IMR-90 (cell line): ENCODE measurements around the gene TENM3. TPM values are rescaled to one million over a fixed set of nuclear protein-coding genes. Genes with fewer than 3 reads are reported as not detected.

Experiments used
- ATAC-seq: fragments of 200-7000 bp; cut with Tn5 transposase; 2 replicates; pipeline ENCODE4 v1.9.1; 2020; ENCODE audit warnings: low read depth, mild to moderate bottlenecking, moderate library complexity
- BruUV-seq: library from RNA; stranded (reverse); fragments of 400-500 nt; replicated peaks from 2 replicates; lab custom pipeline; 2021; lab: Mats Ljungman, UMichigan
- CTCF ChIA-PET: fragments of 300-600 bp; formaldehyde crosslinking; extraction: SDS; loops from one replicate; lab custom pipeline; 2021; ENCODE audit warnings: antibody characterized with exemption; lab: Yijun Ruan, JAX
- POLR2A ChIA-PET: fragments of 300-600 bp; sonication (Branson Sonifier 250); formaldehyde crosslinking; loops from one replicate; lab custom pipeline; 2022; ENCODE audit warnings: antibody characterized with exemption; ENCODE audit not compliant: unreplicated experiment; lab: Charles Lee
- DNase-seq: peaks from one replicate; pipeline ENCODE4 v3.0.0; 2013
- H2AFZ ChIP-seq: replicated peaks from 2 replicates; pipeline ENCODE3; 2013; ENCODE audit warnings: low read length, mild to moderate bottlenecking; ENCODE audit not compliant: poor library complexity
- H2AK5ac ChIP-seq: 2 replicates; pipeline ENCODE4 v1.6.1; 2013; ENCODE audit warnings: low read depth, low read length, inconsistent platforms
- H2AK9ac ChIP-seq: replicated peaks from 2 replicates; pipeline ENCODE3; 2013; ENCODE audit warnings: mild to moderate bottlenecking, low read depth, low read length, moderate library complexity; ENCODE audit not compliant: poor library complexity
- H2BK120ac ChIP-seq: 2 replicates; pipeline ENCODE4 v1.6.1; 2013; ENCODE audit warnings: low read depth, low read length, inconsistent platforms
- H2BK15ac ChIP-seq: 3 replicates; pipeline ENCODE4 v1.6.1; 2013; ENCODE audit warnings: low read depth, low read length, inconsistent platforms
- H2BK20ac ChIP-seq: 2 replicates; pipeline ENCODE4 v1.6.1; 2013; ENCODE audit warnings: low read depth, mild to moderate bottlenecking, inconsistent platforms, low read length, moderate library complexity
- H2BK5ac ChIP-seq: 2 replicates; pipeline ENCODE4 v1.6.1; 2013; ENCODE audit warnings: mild to moderate bottlenecking, low read depth, low read length, inconsistent platforms; ENCODE audit not compliant: poor library complexity, severe bottlenecking
- H3K14ac ChIP-seq: replicated peaks from 2 replicates; pipeline ENCODE4 v1.6.1; 2013; ENCODE audit warnings: low read depth, low read length, inconsistent platforms
- H3K18ac ChIP-seq: 2 replicates; pipeline ENCODE4 v1.6.1; 2013; ENCODE audit warnings: low read depth, low read length, control low read depth
- H3K23ac ChIP-seq: 2 replicates; pipeline ENCODE4 v1.6.1; 2013; ENCODE audit warnings: low read depth, low read length, inconsistent platforms
- H3K27ac ChIP-seq: 2 replicates; pipeline ENCODE4 v1.5.1; 2013; ENCODE audit warnings: mild to moderate bottlenecking, control low read depth, low read length; ENCODE audit not compliant: insufficient read depth
- H3K27me3 ChIP-seq: 2 replicates; pipeline ENCODE4 v1.6.1; 2013; ENCODE audit warnings: low read length; ENCODE audit not compliant: control insufficient read depth, insufficient read depth
- H3K36me3 ChIP-seq: 2 replicates; pipeline ENCODE4 v1.6.1; 2013; ENCODE audit warnings: low read length, mixed read lengths; ENCODE audit not compliant: control insufficient read depth, insufficient read depth
- H3K4ac ChIP-seq: 2 replicates; pipeline ENCODE4 v1.6.1; 2013; ENCODE audit warnings: low read depth, low read length, inconsistent platforms
- H3K4me1 ChIP-seq: 2 replicates; pipeline ENCODE4 v1.6.1; 2013; ENCODE audit warnings: low read length, mixed read lengths; ENCODE audit not compliant: control insufficient read depth, insufficient read depth
- H3K4me2 ChIP-seq: 2 replicates; pipeline ENCODE4 v1.6.1; 2013; ENCODE audit warnings: low read depth, mild to moderate bottlenecking, control low read depth, low read length, moderate library complexity
- H3K4me3 ChIP-seq: 2 replicates; pipeline ENCODE4 v1.5.1; 2013; ENCODE audit warnings: low read depth, mild to moderate bottlenecking, control low read depth, low read length, moderate library complexity; ENCODE audit not compliant: insufficient read depth
- H3K56ac ChIP-seq: 2 replicates; pipeline ENCODE4 v1.6.1; 2013; ENCODE audit warnings: low read length, inconsistent platforms; ENCODE audit not compliant: insufficient read depth; ENCODE audit errors: extremely low read depth
- H3K79me1 ChIP-seq, 2 experiments: 2 replicates each; pipeline ENCODE4 v1.6.1; 2013; ENCODE audit warnings: low read length in 2 of 2, inconsistent platforms in 1 of 2, low read depth in 1 of 2
- H3K9ac ChIP-seq: 2 replicates; pipeline ENCODE4 v1.6.1; 2013; ENCODE audit warnings: low read depth, low read length, control low read depth
- H3K9me1 ChIP-seq: 2 replicates; pipeline ENCODE4 v1.6.1; 2013; ENCODE audit warnings: low read length, inconsistent platforms; ENCODE audit not compliant: insufficient read depth
- H3K9me3 ChIP-seq: 2 replicates; pipeline ENCODE4 v1.6.1; 2013; ENCODE audit warnings: low read length; ENCODE audit not compliant: control insufficient read depth, insufficient read depth
- H4K20me1 ChIP-seq: 2 replicates; pipeline ENCODE4 v1.6.1; 2013; ENCODE audit warnings: low read length, inconsistent platforms; ENCODE audit not compliant: insufficient read depth
- H4K5ac ChIP-seq: 2 replicates; pipeline ENCODE4 v1.6.1; 2013; ENCODE audit warnings: mild to moderate bottlenecking, low read depth, low read length, control low read depth
- H4K8ac ChIP-seq, 2 experiments: 2 replicates each; pipeline ENCODE4 v1.6.1; 2013; ENCODE audit warnings: low read depth in 2 of 2, low read length in 2 of 2, control low read depth in 1 of 2, inconsistent platforms in 1 of 2
- H4K91ac ChIP-seq: 2 replicates; pipeline ENCODE4 v1.6.1; 2013; ENCODE audit warnings: low read depth, low read length, inconsistent platforms; ENCODE audit not compliant: insufficient read depth
- BHLHE40 ChIP-seq: fragments of 150-350 bp; IDR thresholded peaks from 2 replicates; pipeline ENCODE4 v1.6.1; 2016; ENCODE audit warnings: mild to moderate bottlenecking, low read depth, low read length
- CTCF ChIP-seq: conservative IDR thresholded peaks from 2 replicates; pipeline ENCODE4 v1.5.1; 2012; ENCODE audit warnings: mild to moderate bottlenecking, low read depth, low read length, improper control_type of control experiment
- MAFK ChIP-seq: IDR thresholded peaks from 2 replicates; pipeline ENCODE4 v1.6.1; 2012; ENCODE audit warnings: low read depth, low read length, improper control_type of control experiment
- MAZ ChIP-seq: IDR thresholded peaks from 2 replicates; pipeline ENCODE4 v1.6.1; 2012; ENCODE audit warnings: low read depth, mild to moderate bottlenecking, low read length, improper control_type of control experiment, moderate library complexity, borderline replicate concordance
- USF2 ChIP-seq: fragments of 150-350 bp; IDR thresholded peaks from 2 replicates; pipeline ENCODE4 v1.6.1; 2017; ENCODE audit warnings: mild to moderate bottlenecking, antibody characterized with exemption, low read length, low read depth
- WGBS, 2 experiments: methylation state at CpG; one replicate each; pipeline versions ENCODE4 v1.1.5 to v1.1.7; 2013; ENCODE audit warnings: missing lambda C conversion rate in 2 of 2; ENCODE audit not compliant: insufficient read length in 1 of 2; ENCODE audit errors: extremely low coverage in 2 of 2; 5-methylcytosine and 5-hydroxymethylcytosine counted together
- dilution Hi-C: fragments of 300-500 bp; cut with HindIII; formaldehyde crosslinking; loops from one replicate; pipeline ENCODE4 v1.14.3; 2018; ENCODE audit warnings: low sequenced_read_pairs; ENCODE audit not compliant: unreplicated experiment
- in situ Hi-C: fragments of 300-500 bp; cut with MboI; formaldehyde crosslinking; loops from 3 replicates; pipeline ENCODE4 v1.14.3; 2019; ENCODE audit warnings: low sequenced_read_pairs, inconsistent platforms, mixed read lengths
- intact Hi-C: fragments of 100-400 bp; cut with micrococcal nuclease; formaldehyde crosslinking; loops from 2 replicates; pipeline ENCODE4 v1.10.0; 2022
- polyA plus RNA-seq, 3 experiments: library from polyadenylated mRNA; depleted of rRNA; stranded (reverse); fragments of >200 nt; gene quantifications; 2 replicates each; pipeline ENCODE4 v1.2.3, GENCODE V29; 2012; ENCODE audit warnings: low replicate concordance in 1 of 3
- total RNA-seq: library from RNA; depleted of rRNA; stranded (reverse); fragments of >200 nt; gene quantifications from 2 replicates; pipeline ENCODE4 v1.2.3, GENCODE V29; 2012

TENM3 gene
- total and polyA plus RNA-seq, 2 of the 4 experiments (the other 2 are of a cell fraction): 29.9 to 173 TPM

- no peaks in the 10 kb centered on the region for H4K20me1 ChIP-seq
- no peak overlapping the region for H3K4ac ChIP-seq
- H4K5ac ChIP-seq: no peak overlapping the region
- H3K27me3 ChIP-seq: peaks cover 11% of the 10 kb centered on the region
- no peaks in the 10 kb centered on the region for H3K9me1 ChIP-seq
- no peak for ATAC-seq
- no peak overlapping the region for H4K91ac ChIP-seq
- no peaks in the 10 kb centered on the region for H3K36me3 ChIP-seq
- H3K14ac ChIP-seq: no peak overlapping the region
- no peak overlapping the region for H2BK20ac ChIP-seq
- H3K9me3 ChIP-seq: 0 out of 2 replicates have a peak, but pooled peaks cover 2% of the 10 kb centered on the region
- H2AK5ac ChIP-seq: no peak overlapping the region
- intact Hi-C loops: no loop called here
- H3K23ac ChIP-seq: no peak overlapping the region
- no peaks in the 10 kb centered on the region for H3K4me1 ChIP-seq
- no peak overlapping the region for H3K4me3 ChIP-seq
- H4K8ac ChIP-seq: no peak overlapping the region
- no peak for TF ChIP-seq MAZ
- TF ChIP-seq USF2: no peak
- TF ChIP-seq BHLHE40: no peak
- no peak for TF ChIP-seq CTCF
- TF ChIP-seq MAFK: no peak
- no peak overlapping the region for H2AFZ ChIP-seq
- BruUV-seq: no TSS peak
- H2AK9ac ChIP-seq: no peak overlapping the region
- no peak overlapping the region for H3K9ac ChIP-seq
- dilution Hi-C loops: no loop called here
- H3K56ac ChIP-seq: no peak overlapping the region
- no peak overlapping the region for H3K4me2 ChIP-seq
- in situ Hi-C loops: no loop called here
- ChIA-PET POLR2A (no interaction called here), CTCF (no interaction called here)
- 84% methylated on average over 9 of the region's 11 CpGs; no CpG with 5 or more reads in 1 of the 2 experiments for WGBS, 2 experiments
- H3K79me1 ChIP-seq: no peaks in the 10 kb centered on the region
- no peak overlapping the region for H2BK15ac ChIP-seq
- DNase-seq: no peak
- H3K18ac ChIP-seq: no peak overlapping the region
- H3K27ac ChIP-seq: no peak overlapping the region
- H2BK5ac ChIP-seq: no peak overlapping the region
- H2BK120ac ChIP-seq: no peak overlapping the region
Observed at GRCh38 chr4:182842104-182842600, 599.0 kb downstream of the TENM3 start.
